HL-60 (cell line): ENCODE data around the gene SAMHD1.
"Not testable (repeated sequence)": the region's sequence is repeated elsewhere in the genome, so short reads cannot be mapped to it uniquely, and the experiment has no call there.

ENCODE experiments used
- DNase-seq, 2 experiments: peaks; one replicate each; pipeline ENCODE4 v3.0.0-alpha.2; 2010 to 2020; ENCODE audit warnings: low read depth in 1 of 2, low spot score in 1 of 2
- H3K27ac ChIP-seq: fragments of 250-450 bp; sonication (Bioruptor Pico); replicated peaks from 2 replicates; pipeline ENCODE4 v1.5.1; 2020; ENCODE audit warnings: mild to moderate bottlenecking, moderate library complexity
- H3K27me3 ChIP-seq: fragments of 250-450 bp; sonication (Bioruptor Pico); 2 replicates; pipeline ENCODE4 v1.5.1; 2021; ENCODE audit warnings: mild to moderate bottlenecking, moderate library complexity; ENCODE audit not compliant: insufficient read depth, poor library complexity, severe bottlenecking
- H3K4me3 ChIP-seq: replicated peaks from 2 replicates; pipeline ENCODE4 v1.5.1; 2011; ENCODE audit warnings: mild to moderate bottlenecking, control low read depth, low read length; ENCODE audit not compliant: insufficient read depth
- CTCF ChIP-seq: IDR thresholded peaks from one replicate; pipeline ENCODE4 v1.5.1; 2011; ENCODE audit warnings: low read length, control low read depth, inconsistent platforms; ENCODE audit not compliant: insufficient read depth
- GABPA ChIP-seq: IDR thresholded peaks from 2 replicates; pipeline ENCODE4 v1.6.1; 2012; ENCODE audit warnings: low read depth
- POLR2AphosphoS5 ChIP-seq: IDR thresholded peaks from 2 replicates; pipeline ENCODE4 v1.6.1; 2012; ENCODE audit warnings: low read depth
- SPI1 ChIP-seq: IDR thresholded peaks from 2 replicates; pipeline ENCODE4 v1.6.1; 2012; ENCODE audit warnings: low read depth, mild to moderate bottlenecking, borderline replicate concordance
- TF ChIP-seq, protein P1 (sequence below): IDR thresholded peaks from 2 replicates; pipeline ENCODE4 v1.6.1; 2012; ENCODE audit warnings: low read depth; ENCODE audit not compliant: insufficient replicate concordance

The SAMHD1 gene

GRCh38 chr20:36994221-36994620 lies 42.7 kb upstream of the SAMHD1 start:
- not testable (repeated sequence) for DNase-seq, H3K27ac ChIP-seq, H3K4me3 ChIP-seq, H3K27me3 ChIP-seq
- peak; percentile 40; the same call in 1 of the 2 replicates for TF ChIP-seq POLR2AphosphoS5

DNA sequence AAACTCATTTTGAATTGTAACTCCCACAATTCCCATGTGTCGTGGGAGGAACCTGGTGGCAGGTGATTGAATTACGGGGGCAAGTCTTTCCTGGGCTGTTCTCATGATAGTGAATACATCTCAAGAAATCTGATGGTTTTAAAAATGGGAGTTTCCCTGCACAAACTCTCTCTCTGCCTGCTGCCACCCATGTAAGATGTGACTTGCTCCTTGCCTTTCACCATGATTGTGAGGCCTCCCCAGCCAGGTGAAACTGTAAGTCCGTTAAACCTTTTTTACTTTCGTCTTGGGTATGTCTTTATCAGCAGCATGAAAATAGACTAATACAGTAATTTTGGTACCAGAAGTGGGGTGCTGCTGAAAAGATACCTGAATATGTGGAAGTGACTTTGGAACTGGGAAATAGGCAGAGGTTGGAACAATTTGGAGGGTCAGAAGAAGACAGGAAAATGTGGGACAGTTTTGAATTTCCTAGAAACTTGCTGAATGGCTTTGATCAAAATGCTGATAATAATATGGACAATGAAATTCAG lies 41.4 kb upstream of the SAMHD1 start:
- H3K4me3 ChIP-seq, result no peak overlapping the region
- DNase-seq, result no peak
- TF ChIP-seq CTCF (no peak), POLR2AphosphoS5 (no peak), SPI1 (no peak), GABPA (no peak)
- TF ChIP-seq, protein P1, sequence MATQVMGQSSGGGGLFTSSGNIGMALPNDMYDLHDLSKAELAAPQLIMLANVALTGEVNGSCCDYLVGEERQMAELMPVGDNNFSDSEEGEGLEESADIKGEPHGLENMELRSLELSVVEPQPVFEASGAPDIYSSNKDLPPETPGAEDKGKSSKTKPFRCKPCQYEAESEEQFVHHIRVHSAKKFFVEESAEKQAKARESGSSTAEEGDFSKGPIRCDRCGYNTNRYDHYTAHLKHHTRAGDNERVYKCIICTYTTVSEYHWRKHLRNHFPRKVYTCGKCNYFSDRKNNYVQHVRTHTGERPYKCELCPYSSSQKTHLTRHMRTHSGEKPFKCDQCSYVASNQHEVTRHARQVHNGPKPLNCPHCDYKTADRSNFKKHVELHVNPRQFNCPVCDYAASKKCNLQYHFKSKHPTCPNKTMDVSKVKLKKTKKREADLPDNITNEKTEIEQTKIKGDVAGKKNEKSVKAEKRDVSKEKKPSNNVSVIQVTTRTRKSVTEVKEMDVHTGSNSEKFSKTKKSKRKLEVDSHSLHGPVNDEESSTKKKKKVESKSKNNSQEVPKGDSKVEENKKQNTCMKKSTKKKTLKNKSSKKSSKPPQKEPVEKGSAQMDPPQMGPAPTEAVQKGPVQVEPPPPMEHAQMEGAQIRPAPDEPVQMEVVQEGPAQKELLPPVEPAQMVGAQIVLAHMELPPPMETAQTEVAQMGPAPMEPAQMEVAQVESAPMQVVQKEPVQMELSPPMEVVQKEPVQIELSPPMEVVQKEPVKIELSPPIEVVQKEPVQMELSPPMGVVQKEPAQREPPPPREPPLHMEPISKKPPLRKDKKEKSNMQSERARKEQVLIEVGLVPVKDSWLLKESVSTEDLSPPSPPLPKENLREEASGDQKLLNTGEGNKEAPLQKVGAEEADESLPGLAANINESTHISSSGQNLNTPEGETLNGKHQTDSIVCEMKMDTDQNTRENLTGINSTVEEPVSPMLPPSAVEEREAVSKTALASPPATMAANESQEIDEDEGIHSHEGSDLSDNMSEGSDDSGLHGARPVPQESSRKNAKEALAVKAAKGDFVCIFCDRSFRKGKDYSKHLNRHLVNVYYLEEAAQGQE, result no peak
- no peak overlapping the region for H3K27ac ChIP-seq
- no peaks in the 10 kb centered on the region for H3K27me3 ChIP-seq

GRCh38 chr20:36991703-36992102 lies 40.2 kb upstream of the SAMHD1 start:
- Histone ChIP-seq H3K4me3 (no peak overlapping the region), H3K27ac (no peak overlapping the region), H3K27me3 (no peaks in the 10 kb centered on the region)
- no peak for DNase-seq
- TF ChIP-seq SPI1, result peak; percentile 51
- no peak for TF ChIP-seq GABPA

- peak in 1 of 2 experiments; percentile 73 for DNase-seq
- TF ChIP-seq POLR2AphosphoS5, result no peak
- no peak for TF ChIP-seq CTCF
- no peak for TF ChIP-seq SPI1
- TF ChIP-seq, protein P1, result no peak
- TF ChIP-seq GABPA, result no peak
- no peaks in the 10 kb centered on the region for H3K27me3 ChIP-seq
- no peak overlapping the region for H3K4me3 ChIP-seq
- peak overlapping the region; percentile 21 for H3K27ac ChIP-seq
These were observed 38.3 kb upstream of the SAMHD1 start for GRCh38 chr20:36989797-36990196.

- Histone ChIP-seq H3K27me3 (no peaks in the 10 kb centered on the region), H3K27ac (no peak overlapping the region), H3K4me3 (no peak overlapping the region)
- DNase-seq, result peak in 1 of 2 experiments; percentile 58
- TF ChIP-seq CTCF (no peak), GABPA (no peak), SPI1 (no peak), POLR2AphosphoS5 (no peak)
- TF ChIP-seq, protein P1, result no peak
These were observed 37.0 kb upstream of the SAMHD1 start for GRCh38 chr20:36988494-36988966.
